HG02623 (cell line): ENCODE data around the gene SLC39A7.
"Not testable (repeated sequence)": the region's sequence is repeated elsewhere in the genome, so short reads cannot be mapped to it uniquely, and the experiment has no call there.

Experiments
- ATAC-seq: cut with Tn5 transposase; IDR thresholded peaks from one replicate; pipeline ENCODE4 v1.9.1; 2021; ENCODE audit warnings: moderate library complexity; ENCODE audit not compliant: unreplicated experiment

SLC39A7 gene

GRCh38 chr6:33226503-33227120 lies 25.9 kb downstream of the SLC39A7 start:
- not testable (repeated sequence) for ATAC-seq

GRCh38 chr6:33235221-33235634 lies 34.6 kb downstream of the SLC39A7 start:
- no peak for ATAC-seq

GRCh38 chr6:33236328-33236727 lies 35.7 kb downstream of the SLC39A7 start:
- no peak for ATAC-seq

DNA sequence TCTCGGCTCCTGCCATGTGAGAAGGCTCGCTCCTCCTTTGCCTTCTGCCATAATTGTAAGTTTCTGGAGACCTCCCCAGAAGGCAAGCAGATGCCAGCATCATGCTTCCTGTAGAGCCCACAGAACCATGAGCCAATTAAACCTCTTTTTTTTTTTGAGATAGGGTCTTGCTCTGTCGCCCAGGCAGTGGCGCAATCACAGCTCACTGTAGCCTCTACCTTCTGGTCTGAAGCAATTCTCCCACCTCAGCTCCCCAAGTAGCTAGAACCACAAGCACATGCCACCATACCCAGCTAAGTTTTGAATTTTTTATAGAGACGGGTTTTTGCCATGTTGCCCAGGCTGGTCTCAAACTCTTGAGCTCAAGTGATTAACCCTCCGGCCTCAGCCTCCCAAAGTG lies 36.2 kb downstream of the SLC39A7 start:
- no peak for ATAC-seq

- no peak for ATAC-seq
Measured at GRCh38 chr6:33237741-33238140, 37.1 kb downstream of the SLC39A7 start.

- ATAC-seq: no peak
Measured at GRCh38 chr6:33241968-33242367, 41.3 kb downstream of the SLC39A7 start.

DNA sequence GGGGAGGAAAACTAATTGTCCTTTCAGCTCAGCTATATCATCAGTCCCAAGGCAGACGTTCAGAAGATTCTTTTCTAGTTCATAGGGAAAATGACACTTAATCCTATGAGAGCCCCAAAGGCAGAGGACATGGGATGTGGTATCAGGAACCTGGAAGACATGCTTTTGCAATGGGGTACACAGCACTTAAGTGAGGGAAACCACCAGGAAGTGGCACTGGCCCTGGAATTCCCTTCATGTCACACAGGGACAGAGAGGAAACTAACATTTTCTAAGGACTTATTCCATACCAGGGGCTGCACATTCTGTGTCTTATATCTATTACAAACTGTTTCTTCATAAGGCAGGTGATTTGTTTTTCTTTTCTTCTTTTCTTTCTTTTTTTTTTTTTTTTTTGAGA lies 42.8 kb downstream of the SLC39A7 start:
- ATAC-seq: no peak

- peak; percentile 27 for ATAC-seq
Measured at GRCh38 chr6:33247977-33248642, 47.4 kb downstream of the SLC39A7 start.

DNA sequence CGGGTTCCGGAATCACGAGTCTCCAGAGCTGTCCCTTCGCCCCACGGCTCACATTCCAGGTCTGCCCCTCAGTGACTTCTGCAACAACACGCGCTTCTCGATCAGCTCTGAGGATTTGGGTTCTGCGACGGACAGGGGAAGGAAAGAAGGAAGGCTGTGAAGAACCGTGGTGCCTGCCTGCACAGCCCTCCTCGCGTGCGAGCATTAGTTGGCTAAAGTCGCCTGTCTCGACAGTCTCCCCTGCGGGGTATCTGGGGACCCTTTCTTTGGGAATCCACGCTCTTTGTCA lies 47.9 kb downstream of the SLC39A7 start:
- peak; percentile 7 for ATAC-seq

GRCh38 chr6:33248932-33249731 lies 48.5 kb downstream of the SLC39A7 start:
- peak; percentile 83 for ATAC-seq

GRCh38 chr6:33249732-33250630 lies 49.3 kb downstream of the SLC39A7 start:
- ATAC-seq: no peak

GRCh38 chr6:33250731-33251130 lies 50.1 kb downstream of the SLC39A7 start:
- ATAC-seq: no peak

GRCh38 chr6:33251395-33252012 lies 50.8 kb downstream of the SLC39A7 start:
- no peak for ATAC-seq

- ATAC-seq: no peak
Measured at GRCh38 chr6:33252759-33253158, 52.1 kb downstream of the SLC39A7 start.
